ENCODE measurements around the gene SLC41A3. TPM values are rescaled to one million over a fixed set of nuclear protein-coding genes. Genes with fewer than 3 reads are reported as not detected.

SLC41A3 gene
- total RNA-seq, 1 donor from 2014 or later: 52.3 TPM

DNA sequence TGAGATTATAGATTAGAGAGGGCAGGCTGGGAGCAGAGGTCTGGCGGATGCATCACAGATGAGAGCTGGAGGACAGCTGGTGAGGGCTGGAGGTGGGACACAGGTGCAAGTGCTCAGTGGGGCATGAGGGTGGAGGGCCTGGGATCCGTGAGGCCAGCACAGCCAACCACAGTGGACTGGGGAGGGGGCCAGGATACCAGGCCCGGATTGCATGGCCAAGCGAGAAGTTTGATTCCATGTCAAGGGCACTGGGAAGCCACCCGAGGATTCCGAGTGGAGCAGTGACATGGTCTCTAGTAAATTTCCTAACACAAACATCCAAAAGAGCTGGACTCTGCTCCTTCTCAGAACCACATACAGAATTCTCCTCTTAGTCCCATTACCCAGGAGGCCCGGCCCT, 44.0 kb upstream of the SLC41A3 start:
- Mint-ChIP-seq H3K36me3 (ENCODE audit: low read depth, unreplicated experiment) (no peaks in the 10 kb centered on the region), H3K4me3 (ENCODE audit: unreplicated experiment) (no peak overlapping the region), H3K27me3 (ENCODE audit: unreplicated experiment) (peaks cover 6% of the 10 kb centered on the region), H3K9me3 (ENCODE audit: unreplicated experiment) (no peaks in the 10 kb centered on the region), H3K27ac (ENCODE audit: unreplicated experiment) (no peak overlapping the region), H3K4me1 (ENCODE audit: unreplicated experiment) (no peaks in the 10 kb centered on the region)
- no peak for TF ChIP-seq CTCF (IDR thresholded peaks at IDR 0.05; ENCODE audit: unreplicated experiment)
- DNase-seq (ENCODE audit: low spot score): no peak

DNA sequence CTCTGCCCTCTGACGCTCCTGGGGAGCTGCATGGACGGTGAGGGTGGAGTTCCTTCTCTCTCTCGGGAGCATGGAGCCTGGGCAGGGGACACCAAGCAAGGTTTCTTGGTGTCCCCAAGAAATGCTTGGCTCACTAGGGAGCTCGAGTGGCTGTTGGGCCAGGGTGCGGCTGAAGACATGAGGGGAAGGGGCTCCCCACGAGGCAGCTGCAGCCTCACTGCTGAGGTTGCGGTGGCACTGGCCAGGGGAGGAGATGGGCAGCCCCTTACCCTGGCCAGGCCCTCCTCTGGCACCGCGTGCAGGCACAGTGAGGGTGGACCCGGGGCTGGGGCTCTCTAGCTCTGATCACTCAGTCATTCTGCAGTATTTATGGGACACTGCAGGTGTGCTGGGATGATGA, 43.5 kb upstream of the SLC41A3 start:
- H3K4me1 Mint-ChIP-seq (ENCODE audit: unreplicated experiment): no peaks in the 10 kb centered on the region
- H3K27ac Mint-ChIP-seq (ENCODE audit: unreplicated experiment): no peak overlapping the region
- H3K27me3 Mint-ChIP-seq (ENCODE audit: unreplicated experiment): peaks cover 6% of the 10 kb centered on the region
- H3K36me3 Mint-ChIP-seq (ENCODE audit: low read depth, unreplicated experiment): no peaks in the 10 kb centered on the region
- no peak for TF ChIP-seq CTCF (IDR thresholded peaks at IDR 0.05; ENCODE audit: unreplicated experiment)
- no peak for DNase-seq (ENCODE audit: low spot score)
- H3K9me3 Mint-ChIP-seq (ENCODE audit: unreplicated experiment): no peaks in the 10 kb centered on the region
- no peak overlapping the region for H3K4me3 Mint-ChIP-seq (ENCODE audit: unreplicated experiment)

GRCh38 chr3:126126811-126127431, 43.0 kb upstream of the SLC41A3 start:
- no peaks in the 10 kb centered on the region for H3K36me3 Mint-ChIP-seq (ENCODE audit: low read depth, unreplicated experiment)

GRCh38 chr3:126126286-126126685, 42.4 kb upstream of the SLC41A3 start:
- Mint-ChIP-seq H3K27ac (ENCODE audit: unreplicated experiment) (no peak overlapping the region), H3K9me3 (ENCODE audit: unreplicated experiment) (no peaks in the 10 kb centered on the region), H3K4me1 (ENCODE audit: unreplicated experiment) (no peaks in the 10 kb centered on the region), H3K36me3 (ENCODE audit: low read depth, unreplicated experiment) (no peaks in the 10 kb centered on the region), H3K27me3 (ENCODE audit: unreplicated experiment) (peaks cover 5% of the 10 kb centered on the region), H3K4me3 (ENCODE audit: unreplicated experiment) (no peak overlapping the region)
- no peak for TF ChIP-seq CTCF (IDR thresholded peaks at IDR 0.05; ENCODE audit: unreplicated experiment)
- no peak for DNase-seq (ENCODE audit: low spot score)

More at GRCh38 chr3:126126811-126127431, 43.0 kb upstream of the SLC41A3 start:
- Mint-ChIP-seq H3K27me3 (ENCODE audit: unreplicated experiment) (peaks cover 5% of the 10 kb centered on the region), H3K4me3 (ENCODE audit: unreplicated experiment) (no peak overlapping the region), H3K9me3 (ENCODE audit: unreplicated experiment) (no peaks in the 10 kb centered on the region), H3K4me1 (ENCODE audit: unreplicated experiment) (no peaks in the 10 kb centered on the region), H3K27ac (ENCODE audit: unreplicated experiment) (no peak overlapping the region)
- no peak for TF ChIP-seq CTCF (IDR thresholded peaks at IDR 0.05; ENCODE audit: unreplicated experiment)
- DNase-seq (ENCODE audit: low spot score): no peak

DNA sequence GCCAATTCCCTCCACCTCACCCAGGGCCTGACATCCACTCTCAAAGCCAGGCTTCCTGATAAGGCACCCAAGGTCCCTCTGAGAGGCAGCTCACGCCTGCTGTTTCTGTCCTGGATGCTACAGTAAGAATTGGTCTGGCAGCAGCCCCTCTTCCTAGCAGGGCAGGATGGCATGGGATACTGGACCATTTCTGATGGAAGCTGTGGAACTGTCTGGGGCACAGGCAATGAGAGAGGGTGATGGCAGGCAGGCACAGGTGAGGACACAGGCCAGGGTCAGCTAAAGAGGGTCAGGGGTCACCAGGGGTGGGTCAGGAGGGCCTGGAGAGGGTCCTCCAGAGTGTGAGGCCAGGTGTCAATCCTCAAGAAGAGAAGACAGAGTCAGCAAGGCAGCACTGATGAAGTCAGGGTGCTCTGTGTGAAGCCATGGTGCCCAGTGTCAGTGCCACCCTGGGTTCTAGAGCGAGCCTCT, 41.9 kb upstream of the SLC41A3 start:
- TF ChIP-seq CTCF (IDR thresholded peaks at IDR 0.05; ENCODE audit: unreplicated experiment): no peak
- Mint-ChIP-seq H3K27ac (ENCODE audit: unreplicated experiment) (no peak overlapping the region), H3K27me3 (ENCODE audit: unreplicated experiment) (peaks cover 5% of the 10 kb centered on the region), H3K4me1 (ENCODE audit: unreplicated experiment) (no peaks in the 10 kb centered on the region), H3K9me3 (ENCODE audit: unreplicated experiment) (no peaks in the 10 kb centered on the region), H3K4me3 (ENCODE audit: unreplicated experiment) (no peak overlapping the region), H3K36me3 (ENCODE audit: low read depth, unreplicated experiment) (no peaks in the 10 kb centered on the region)
- no peak for DNase-seq (ENCODE audit: low spot score)
